ENCODE measurements around the gene PPP1R13L.
"Not testable (repeated sequence)": the region's sequence is repeated elsewhere in the genome, so short reads cannot be mapped to it uniquely, and the experiment has no call there.

PPP1R13L gene

GRCh38 chr19:45344621-45345505, 60.0 kb downstream of the PPP1R13L start:
- H3K27me3 ChIP-seq (ENCODE audit: control insufficient read depth, insufficient read depth, low read length), result peaks cover 28% of the 10 kb centered on the region
- no peaks in the 10 kb centered on the region for H3K4me1 ChIP-seq (ENCODE audit: control insufficient read depth, insufficient read depth, low read length)
- no peak overlapping the region for H3K4me3 ChIP-seq (ENCODE audit: low read length)
- no peak overlapping the region for H3K9ac ChIP-seq (ENCODE audit: low read length)
- no peak overlapping the region for H3K27ac ChIP-seq (ENCODE audit: low read depth, low read length)
- no peaks in the 10 kb centered on the region for H3K36me3 ChIP-seq (ENCODE audit: control insufficient read depth, insufficient read depth, low read length)

GRCh38 chr19:45342911-45343310, 62.0 kb downstream of the PPP1R13L start:
- Histone ChIP-seq H3K4me1 (ENCODE audit: control insufficient read depth, insufficient read depth, low read length) (no peaks in the 10 kb centered on the region), H3K27ac (ENCODE audit: low read depth, low read length) (no peak overlapping the region), H3K4me3 (ENCODE audit: low read length) (no peak overlapping the region), H3K36me3 (ENCODE audit: control insufficient read depth, insufficient read depth, low read length) (no peaks in the 10 kb centered on the region), H3K9ac (ENCODE audit: low read length) (no peak overlapping the region), H3K27me3 (ENCODE audit: control insufficient read depth, insufficient read depth, low read length) (peaks cover 26% of the 10 kb centered on the region)

- H3K4me1 ChIP-seq (ENCODE audit: control insufficient read depth, insufficient read depth, low read length), result no peaks in the 10 kb centered on the region
- H3K4me3 ChIP-seq (ENCODE audit: low read length), result no peak overlapping the region
- H3K36me3 ChIP-seq (ENCODE audit: control insufficient read depth, insufficient read depth, low read length), result no peaks in the 10 kb centered on the region
- peaks cover 11% of the 10 kb centered on the region for H3K27me3 ChIP-seq (ENCODE audit: control insufficient read depth, insufficient read depth, low read length)
- no peak overlapping the region for H3K9ac ChIP-seq (ENCODE audit: low read length)
- no peak overlapping the region for H3K27ac ChIP-seq (ENCODE audit: low read depth, low read length)
Measured at GRCh38 chr19:45340899-45341453, 63.9 kb downstream of the PPP1R13L start.

- Histone ChIP-seq H3K9ac (ENCODE audit: low read length) (no peak within 1 kb of the TSS), H3K36me3 (ENCODE audit: control insufficient read depth, insufficient read depth, low read length) (no peaks in the 10 kb centered on the region), H3K27me3 (ENCODE audit: control insufficient read depth, insufficient read depth, low read length) (peaks cover 10% of the 10 kb centered on the region), H3K4me3 (ENCODE audit: low read length) (no peak within 1 kb of the TSS), H3K27ac (ENCODE audit: low read depth, low read length) (no peak within 1 kb of the TSS), H3K4me1 (ENCODE audit: control insufficient read depth, insufficient read depth, low read length) (no peaks in the 10 kb centered on the region)
Measured at GRCh38 chr19:45340232-45340898, 64.5 kb downstream of the PPP1R13L start, which contains the start of gene KLC3. TSS of gene KLC3 (plus strand) at chr19:45340750. CDS start at chr19:45345542, 4,792 bp downstream.

GRCh38 chr19:45339629-45340028, 65.2 kb downstream of the PPP1R13L start:
- Histone ChIP-seq H3K27me3 (ENCODE audit: control insufficient read depth, insufficient read depth, low read length) (peaks cover 10% of the 10 kb centered on the region), H3K27ac (ENCODE audit: low read depth, low read length) (no peak overlapping the region), H3K4me1 (ENCODE audit: control insufficient read depth, insufficient read depth, low read length) (no peaks in the 10 kb centered on the region), H3K36me3 (ENCODE audit: control insufficient read depth, insufficient read depth, low read length) (no peaks in the 10 kb centered on the region), H3K9ac (ENCODE audit: low read length) (no peak overlapping the region), H3K4me3 (ENCODE audit: low read length) (no peak overlapping the region)

GRCh38 chr19:45336696-45337251, 68.1 kb downstream of the PPP1R13L start:
- Histone ChIP-seq H3K4me3 (ENCODE audit: low read length) (no peak overlapping the region), H3K36me3 (ENCODE audit: control insufficient read depth, insufficient read depth, low read length) (no peaks in the 10 kb centered on the region), H3K27me3 (ENCODE audit: control insufficient read depth, insufficient read depth, low read length) (peaks cover 8% of the 10 kb centered on the region), H3K4me1 (ENCODE audit: control insufficient read depth, insufficient read depth, low read length) (no peaks in the 10 kb centered on the region), H3K27ac (ENCODE audit: low read depth, low read length) (no peak overlapping the region), H3K9ac (ENCODE audit: low read length) (no peak overlapping the region)

- H3K36me3 ChIP-seq (ENCODE audit: control insufficient read depth, insufficient read depth, low read length); H3K9ac ChIP-seq (ENCODE audit: low read length); H3K4me1 ChIP-seq (ENCODE audit: control insufficient read depth, insufficient read depth, low read length); H3K27me3 ChIP-seq (ENCODE audit: control insufficient read depth, insufficient read depth, low read length); H3K27ac ChIP-seq (ENCODE audit: low read depth, low read length); H3K4me3 ChIP-seq (ENCODE audit: low read length): not testable (repeated sequence)
Measured at GRCh38 chr19:45334881-45335280, 70.0 kb downstream of the PPP1R13L start.

GRCh38 chr19:45333609-45334303, 71.1 kb downstream of the PPP1R13L start:
- H3K4me3 ChIP-seq (ENCODE audit: low read length), result no peak overlapping the region
- H3K27ac ChIP-seq (ENCODE audit: low read depth, low read length), result no peak overlapping the region
- no peak overlapping the region for H3K9ac ChIP-seq (ENCODE audit: low read length)
- H3K36me3 ChIP-seq (ENCODE audit: control insufficient read depth, insufficient read depth, low read length), result no peaks in the 10 kb centered on the region
- no peaks in the 10 kb centered on the region for H3K27me3 ChIP-seq (ENCODE audit: control insufficient read depth, insufficient read depth, low read length)
- H3K4me1 ChIP-seq (ENCODE audit: control insufficient read depth, insufficient read depth, low read length), result no peaks in the 10 kb centered on the region

- peaks cover 1% of the 10 kb centered on the region for H3K4me1 ChIP-seq (ENCODE audit: control insufficient read depth, insufficient read depth, low read length)
- no peaks in the 10 kb centered on the region for H3K27me3 ChIP-seq (ENCODE audit: control insufficient read depth, insufficient read depth, low read length)
- H3K4me3 ChIP-seq (ENCODE audit: low read length), result no peak overlapping the region
- H3K36me3 ChIP-seq (ENCODE audit: control insufficient read depth, insufficient read depth, low read length), result no peaks in the 10 kb centered on the region
- no peak overlapping the region for H3K9ac ChIP-seq (ENCODE audit: low read length)
- no peak overlapping the region for H3K27ac ChIP-seq (ENCODE audit: low read depth, low read length)
Measured at GRCh38 chr19:45331411-45331810, 73.5 kb downstream of the PPP1R13L start.
